ENCODE measurements around the gene TMEM174.
"Not testable (repeated sequence)": the region's sequence is repeated elsewhere in the genome, so short reads cannot be mapped to it uniquely, and the experiment has no call there.

- TF ChIP-seq CTCF, POLR2A (IDR thresholded peaks at IDR 0.05): not testable (repeated sequence)
Measured at GRCh38 chr5:73209075-73209474, 36.1 kb downstream of the TMEM174 start.
